H9 (cell line): ENCODE results near the gene DNAI1. TPM values are rescaled to one million over a fixed set of nuclear protein-coding genes. Genes with fewer than 3 reads are reported as not detected.

Experiments used
- DNase-seq: peaks from one replicate; pipeline ENCODE4 v3.0.0-alpha.2; 2017
- H2AFZ ChIP-seq: one replicate; pipeline ENCODE4 v1.6.1; 2013; ENCODE audit warnings: mild to moderate bottlenecking, low read length, control low read depth, moderate library complexity
- H2AK5ac ChIP-seq: 2 replicates; pipeline ENCODE4 v1.6.1; 2013; ENCODE audit warnings: low read length, control low read depth, mixed read lengths; ENCODE audit not compliant: insufficient read length
- H2BK120ac ChIP-seq: one replicate; pipeline ENCODE4 v1.6.1; 2013; ENCODE audit warnings: low read depth, mild to moderate bottlenecking, low read length, control low read depth, inconsistent platforms; ENCODE audit not compliant: poor library complexity, severe bottlenecking
- H2BK12ac ChIP-seq: 2 replicates; pipeline ENCODE4 v1.6.1; 2013; ENCODE audit warnings: low read length, control low read depth, mixed read lengths, low read depth; ENCODE audit not compliant: insufficient read length
- H2BK15ac ChIP-seq: 2 replicates; pipeline ENCODE4 v1.6.1; 2013; ENCODE audit warnings: low read depth, low read length, control low read depth
- H2BK20ac ChIP-seq: one replicate; pipeline ENCODE4 v1.6.1; 2013; ENCODE audit warnings: low read depth, mild to moderate bottlenecking, low read length, control low read depth, inconsistent platforms; ENCODE audit not compliant: poor library complexity, severe bottlenecking
- H2BK5ac ChIP-seq: 2 replicates; pipeline ENCODE4 v1.6.1; 2013; ENCODE audit warnings: low read length, control low read depth, mixed read lengths; ENCODE audit not compliant: insufficient read length
- H3K14ac ChIP-seq: 2 replicates; pipeline ENCODE4 v1.6.1; 2013; ENCODE audit warnings: low read length, control low read depth; ENCODE audit not compliant: insufficient read depth
- H3K18ac ChIP-seq: 2 replicates; pipeline ENCODE4 v1.6.1; 2013; ENCODE audit warnings: low read depth, mild to moderate bottlenecking, mixed read lengths, low read length, control low read depth; ENCODE audit not compliant: insufficient read length
- H3K23ac ChIP-seq: 2 replicates; pipeline ENCODE4 v1.6.1; 2013; ENCODE audit warnings: low read length, control low read depth, mixed read lengths, low read depth; ENCODE audit not compliant: insufficient read length
- H3K23me2 ChIP-seq: 2 replicates; pipeline ENCODE4 v1.6.1; 2013; ENCODE audit warnings: low read depth, mild to moderate bottlenecking, mixed read lengths, low read length, control low read depth; ENCODE audit not compliant: insufficient read length, poor library complexity, severe bottlenecking
- H3K27ac ChIP-seq: 2 replicates; pipeline ENCODE4 v1.5.1; 2013; ENCODE audit warnings: low read length, control low read depth, mixed read lengths, low read depth; ENCODE audit not compliant: insufficient read length
- H3K27me3 ChIP-seq: 2 replicates; pipeline ENCODE4 v1.6.1; 2013; ENCODE audit warnings: low read length, control low read depth, inconsistent platforms; ENCODE audit not compliant: insufficient read depth
- H3K4ac ChIP-seq: 2 replicates; pipeline ENCODE4 v1.6.1; 2013; ENCODE audit warnings: low read depth, mild to moderate bottlenecking, control low read depth, inconsistent platforms, low read length, moderate library complexity
- H3K4me1 ChIP-seq: 2 replicates; pipeline ENCODE4 v1.6.1; 2013; ENCODE audit warnings: low read length, control low read depth, inconsistent platforms; ENCODE audit not compliant: insufficient read depth
- H3K4me2 ChIP-seq: 2 replicates; pipeline ENCODE4 v1.6.1; 2013; ENCODE audit warnings: low read length, control low read depth, mixed read lengths; ENCODE audit not compliant: insufficient read length, insufficient read depth
- H3K56ac ChIP-seq: 2 replicates; pipeline ENCODE4 v1.6.1; 2013; ENCODE audit warnings: low read depth, mild to moderate bottlenecking, mixed read lengths, low read length, control low read depth; ENCODE audit not compliant: insufficient read length
- H3K79me1 ChIP-seq: 2 replicates; pipeline ENCODE4 v1.6.1; 2013; ENCODE audit warnings: low read depth, mild to moderate bottlenecking, moderate library complexity, low read length, control low read depth, inconsistent platforms; ENCODE audit not compliant: insufficient read depth, poor library complexity, severe bottlenecking
- H3K79me2 ChIP-seq: 2 replicates; pipeline ENCODE4 v1.6.1; 2013; ENCODE audit warnings: low read length, control low read depth, inconsistent platforms; ENCODE audit not compliant: insufficient read depth
- H3K9ac ChIP-seq: 2 replicates; pipeline ENCODE4 v1.6.1; 2013; ENCODE audit warnings: low read length, control low read depth, mixed read lengths; ENCODE audit not compliant: insufficient read length; ENCODE audit errors: extremely low read depth
- H3K9me3 ChIP-seq: one replicate; pipeline ENCODE4 v1.6.1; 2013; ENCODE audit warnings: low read depth, low read length, inconsistent platforms; ENCODE audit not compliant: control insufficient read depth
- H3T11ph ChIP-seq: one replicate; pipeline ENCODE4 v1.6.1; 2013; ENCODE audit warnings: mild to moderate bottlenecking, low read length, control low read depth, inconsistent platforms
- H4K20me1 ChIP-seq: one replicate; pipeline ENCODE4 v1.6.1; 2013; ENCODE audit not compliant: control insufficient read depth, insufficient read length, insufficient read depth
- H4K5ac ChIP-seq: 2 replicates; pipeline ENCODE4 v1.6.1; 2013; ENCODE audit warnings: low read depth, mild to moderate bottlenecking, mixed read lengths, low read length, control low read depth; ENCODE audit not compliant: insufficient read length
- H4K8ac ChIP-seq: replicated peaks from 2 replicates; pipeline ENCODE4 v1.6.1; 2013; ENCODE audit warnings: low read length, control low read depth, mixed read lengths, low read depth; ENCODE audit not compliant: insufficient read length
- H4K91ac ChIP-seq: 2 replicates; pipeline ENCODE4 v1.6.1; 2013; ENCODE audit warnings: low read depth, mild to moderate bottlenecking, moderate library complexity, mixed read lengths, low read length, control low read depth; ENCODE audit not compliant: insufficient read length
- H3K27ac Mint-ChIP-seq, 3 experiments: 2 replicates in 2 of 3; 3 replicates in 1 of 3; pipeline ENCODE4 v1.8.0; 2020 to 2021; ENCODE audit warnings: mixed read lengths in 3 of 3, mild to moderate bottlenecking in 1 of 3, moderate library complexity in 1 of 3
- H3K27me3 Mint-ChIP-seq: 2 replicates; pipeline ENCODE4 v1.8.0; 2021; ENCODE audit warnings: low read depth, mild to moderate bottlenecking, moderate library complexity, mixed read lengths
- H3K36me3 Mint-ChIP-seq, 3 experiments: 2 replicates in 2 of 3; 3 replicates in 1 of 3; pipeline ENCODE4 v1.8.0; 2020 to 2021; ENCODE audit warnings: low read depth in 3 of 3, mixed read lengths in 3 of 3; ENCODE audit not compliant: insufficient read depth in 1 of 3
- H3K4me1 Mint-ChIP-seq, 2 experiments: 2 replicates each; pipeline ENCODE4 v1.8.0; 2020; ENCODE audit warnings: mixed read lengths in 2 of 2
- H3K4me3 Mint-ChIP-seq, 2 experiments: 2 replicates in 1 of 2; 3 replicates in 1 of 2; pipeline ENCODE4 v1.8.0; 2020 to 2021; ENCODE audit warnings: mild to moderate bottlenecking in 2 of 2, mixed read lengths in 2 of 2, moderate library complexity in 1 of 2
- H3K9me3 Mint-ChIP-seq, 2 experiments: 2 replicates in 1 of 2; 3 replicates in 1 of 2; pipeline ENCODE4 v1.8.0; 2020; ENCODE audit warnings: mild to moderate bottlenecking in 2 of 2, mixed read lengths in 2 of 2, moderate library complexity in 1 of 2
- WGBS: extraction: QIAGEN DNeasy Blood & Tissue Kit; methylation state at CpG from one replicate; pipeline ENCODE4 v1.1.7; 2013; ENCODE audit warnings: missing lambda C conversion rate, low lambda C conversion rate, mixed read lengths; ENCODE audit not compliant: insufficient read length; ENCODE audit errors: extremely low coverage; 5-methylcytosine and 5-hydroxymethylcytosine counted together
- total RNA-seq: library from RNA; stranded (reverse); gene quantifications from 2 replicates; pipeline ENCODE4 v1.2.1, GENCODE V29; 2021
- TF ChIP-seq, protein P1 (sequence below): fragments of 200-600 bp; sonication (generic); conservative IDR thresholded peaks from 3 replicates; pipeline ENCODE4 v1.8.0; 2021; ENCODE audit warnings: antibody characterized with exemption, mild to moderate bottlenecking

The DNAI1 gene
- total RNA-seq, 1 experiment from 2014 or later: 0.22 TPM

DNA sequence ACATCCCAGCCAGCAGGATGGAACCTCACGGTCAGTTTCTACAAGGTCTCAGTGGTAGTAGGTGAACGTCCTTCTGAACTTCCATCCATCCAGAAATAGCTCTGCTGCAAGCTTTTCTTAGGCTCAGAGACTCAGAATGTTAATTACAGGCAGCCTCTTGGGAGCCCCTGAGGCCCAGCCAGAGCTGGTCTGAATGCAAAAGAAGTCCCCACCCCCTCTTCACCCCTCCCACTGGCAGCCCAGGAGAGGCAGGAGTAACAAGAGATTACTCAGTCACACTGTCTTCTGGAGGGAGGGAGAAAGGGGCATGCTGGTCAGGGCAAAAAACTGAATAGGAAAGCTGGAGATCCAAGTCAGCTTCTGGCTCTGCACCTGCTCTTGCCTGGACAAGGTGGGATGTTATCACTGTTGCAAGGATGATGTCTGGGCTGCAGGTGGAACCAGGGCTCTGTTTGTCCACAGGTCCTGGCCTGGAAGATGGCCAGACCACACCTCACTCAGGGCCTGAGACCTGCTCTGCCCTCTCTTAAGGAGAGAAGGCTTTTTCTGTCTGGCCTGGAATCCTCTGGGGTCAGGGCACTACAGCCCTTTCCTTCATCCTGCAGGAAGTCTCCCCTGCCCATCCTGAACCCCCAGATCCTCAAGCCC is 55.1 kb downstream of the DNAI1 start:
- Histone ChIP-seq H2AK5ac (no peak overlapping the region), H3K4ac (no peak overlapping the region; the same call in 1 of the 2 replicates), H3K4me1 (peaks cover 19% of the 10 kb centered on the region; the same call in 1 of the 2 replicates), H2BK5ac (no peak overlapping the region), H3K23ac (no peak overlapping the region), H3K79me2 (no peaks in the 10 kb centered on the region), H3K14ac (no peak overlapping the region; the same call in 1 of the 2 replicates), H2BK12ac (no peak overlapping the region), H3K18ac (no peak overlapping the region), H2AFZ (no peak overlapping the region), H2BK15ac (no peak overlapping the region), H4K8ac (no peak overlapping the region), H3K9me3 (no peaks in the 10 kb centered on the region), H3K9ac (no peak overlapping the region), H2BK120ac (no peak overlapping the region), H3K23me2 (no peaks in the 10 kb centered on the region), H3T11ph (no peak overlapping the region), H3K27me3 (no peaks in the 10 kb centered on the region), H4K5ac (no peak overlapping the region), H3K4me2 (peak overlapping the region; percentile 30), H3K79me1 (no peaks in the 10 kb centered on the region), H3K27ac (peak overlapping the region; percentile 48), H4K20me1 (no peaks in the 10 kb centered on the region), H4K91ac (no peak overlapping the region), H2BK20ac (no peak overlapping the region), H3K56ac (no peak overlapping the region)
- Mint-ChIP-seq H3K27ac (peak overlapping the region in 2 of 3 experiments; percentile 70 to 95; a peak in 2 of 7 replicates), H3K4me3 (peak overlapping the region in 1 of 2 experiments; percentile 52; a peak in 1 of 5 replicates), H3K36me3 (no peaks in the 10 kb centered on the region), H3K27me3 (peaks cover 6% of the 10 kb centered on the region), H3K4me1 (peaks cover 37 to 46% of the 10 kb centered on the region in 2 experiments), H3K9me3 (no peaks in the 10 kb centered on the region)
- TF ChIP-seq, protein P1, sequence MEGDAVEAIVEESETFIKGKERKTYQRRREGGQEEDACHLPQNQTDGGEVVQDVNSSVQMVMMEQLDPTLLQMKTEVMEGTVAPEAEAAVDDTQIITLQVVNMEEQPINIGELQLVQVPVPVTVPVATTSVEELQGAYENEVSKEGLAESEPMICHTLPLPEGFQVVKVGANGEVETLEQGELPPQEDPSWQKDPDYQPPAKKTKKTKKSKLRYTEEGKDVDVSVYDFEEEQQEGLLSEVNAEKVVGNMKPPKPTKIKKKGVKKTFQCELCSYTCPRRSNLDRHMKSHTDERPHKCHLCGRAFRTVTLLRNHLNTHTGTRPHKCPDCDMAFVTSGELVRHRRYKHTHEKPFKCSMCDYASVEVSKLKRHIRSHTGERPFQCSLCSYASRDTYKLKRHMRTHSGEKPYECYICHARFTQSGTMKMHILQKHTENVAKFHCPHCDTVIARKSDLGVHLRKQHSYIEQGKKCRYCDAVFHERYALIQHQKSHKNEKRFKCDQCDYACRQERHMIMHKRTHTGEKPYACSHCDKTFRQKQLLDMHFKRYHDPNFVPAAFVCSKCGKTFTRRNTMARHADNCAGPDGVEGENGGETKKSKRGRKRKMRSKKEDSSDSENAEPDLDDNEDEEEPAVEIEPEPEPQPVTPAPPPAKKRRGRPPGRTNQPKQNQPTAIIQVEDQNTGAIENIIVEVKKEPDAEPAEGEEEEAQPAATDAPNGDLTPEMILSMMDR: no peak
- WGBS: no CpG with 5 or more reads among the region's 2 CpGs
- peak; percentile 84 for DNase-seq
